Activated T-cell treated with anti-CD3 and anti-CD28 coated beads, Interleukin-2, amount 50 U/mL, for 72 hours (primary cell): ENCODE results near the gene RPS16. TPM values are rescaled to one million over a fixed set of nuclear protein-coding genes. Genes with fewer than 3 reads are reported as not detected.

Experiments used
- ATAC-seq, 2 donors: fragments of 150-1000 bp; cut with Tn5 transposase; replicated peaks in 1 of 2; 2 replicates each; pipeline ENCODE4 v1.10.0; 2021; ENCODE audit warnings: moderate library complexity in 2 of 2, mild to moderate bottlenecking in 1 of 2
- DNase-seq, 2 donors: peaks; one replicate each; pipeline ENCODE4 v3.0.0; 2021 to 2022; ENCODE audit warnings: mixed read lengths in 1 of 2
- H3K27ac Mint-ChIP-seq: one replicate; pipeline ENCODE4 v1.8.0; 2022; ENCODE audit warnings: mild to moderate bottlenecking, moderate library complexity, mixed read lengths
- H3K27me3 Mint-ChIP-seq: one replicate; pipeline ENCODE4 v1.8.0; 2022; ENCODE audit warnings: low read depth, mixed read lengths
- H3K36me3 Mint-ChIP-seq, 2 donors: one replicate each; pipeline ENCODE4 v1.8.0; 2022; ENCODE audit warnings: mixed read lengths in 2 of 2, mild to moderate bottlenecking in 1 of 2; ENCODE audit not compliant: insufficient read depth in 2 of 2
- H3K4me1 Mint-ChIP-seq: one replicate; pipeline ENCODE4 v1.8.0; 2022; ENCODE audit warnings: low read depth, mixed read lengths
- H3K4me3 Mint-ChIP-seq, 2 donors: one replicate each; pipeline ENCODE4 v1.8.0; 2022; ENCODE audit warnings: mild to moderate bottlenecking in 2 of 2, mixed read lengths in 2 of 2, moderate library complexity in 2 of 2
- H3K9me3 Mint-ChIP-seq, 2 donors: one replicate each; pipeline ENCODE4 v1.8.0; 2022; ENCODE audit warnings: mixed read lengths in 2 of 2
- total RNA-seq, 2 donors: library from RNA; stranded (reverse); gene quantifications; one replicate each; pipeline ENCODE4 v1.2.3, GENCODE V29; 2022

Gene RPS16
- total RNA-seq, 2 donors from 2014 or later = 3,177 to 3,644 TPM

DNA sequence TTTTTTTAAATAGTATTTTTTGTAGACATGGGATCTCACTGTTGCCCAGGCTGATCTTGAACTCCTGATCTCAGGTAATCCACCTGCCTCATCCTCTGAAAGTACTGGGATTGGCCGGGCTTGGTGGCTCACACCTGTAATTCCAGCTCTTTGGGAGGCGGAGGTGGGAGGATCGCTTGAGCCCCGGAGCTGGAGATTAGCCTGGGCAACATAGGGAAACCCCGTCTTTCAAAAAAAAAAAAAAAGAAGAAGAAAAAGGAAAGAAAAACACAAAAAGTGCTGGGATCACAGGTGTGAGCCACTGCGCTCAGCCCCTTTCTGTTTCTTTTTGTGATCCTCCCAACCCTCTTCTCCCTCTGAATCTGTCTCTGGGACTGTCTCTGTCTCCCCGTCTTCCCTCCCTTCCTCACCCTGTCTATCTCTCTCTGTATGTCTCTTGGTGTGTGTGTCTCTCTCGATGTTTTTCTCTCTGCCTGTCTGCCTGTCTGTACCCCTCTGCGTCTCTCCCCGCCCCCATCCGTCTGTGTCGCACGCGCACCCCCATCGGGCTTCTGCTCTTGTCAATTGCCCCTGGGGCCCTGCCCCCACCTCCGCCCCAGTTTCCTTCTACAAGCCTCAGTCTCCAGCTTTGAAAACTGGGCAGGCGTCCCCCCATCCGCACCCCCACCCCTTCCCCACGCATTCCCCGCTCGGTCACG is 29.6 kb downstream of the RPS16 start:
- peak; percentile 2 to 3 for ATAC-seq
- H3K4me3 Mint-ChIP-seq = peak overlapping the region; percentile 88 to 100
- H3K36me3 Mint-ChIP-seq = peaks cover 15 to 24% of the 10 kb centered on the region in 2 donors
- H3K27me3 Mint-ChIP-seq = no peaks in the 10 kb centered on the region
- DNase-seq = peak; percentile 86 to 90
- peak overlapping the region; percentile 87 for H3K27ac Mint-ChIP-seq
- H3K9me3 Mint-ChIP-seq = no peaks in the 10 kb centered on the region
- peaks cover 62% of the 10 kb centered on the region for H3K4me1 Mint-ChIP-seq

DNA sequence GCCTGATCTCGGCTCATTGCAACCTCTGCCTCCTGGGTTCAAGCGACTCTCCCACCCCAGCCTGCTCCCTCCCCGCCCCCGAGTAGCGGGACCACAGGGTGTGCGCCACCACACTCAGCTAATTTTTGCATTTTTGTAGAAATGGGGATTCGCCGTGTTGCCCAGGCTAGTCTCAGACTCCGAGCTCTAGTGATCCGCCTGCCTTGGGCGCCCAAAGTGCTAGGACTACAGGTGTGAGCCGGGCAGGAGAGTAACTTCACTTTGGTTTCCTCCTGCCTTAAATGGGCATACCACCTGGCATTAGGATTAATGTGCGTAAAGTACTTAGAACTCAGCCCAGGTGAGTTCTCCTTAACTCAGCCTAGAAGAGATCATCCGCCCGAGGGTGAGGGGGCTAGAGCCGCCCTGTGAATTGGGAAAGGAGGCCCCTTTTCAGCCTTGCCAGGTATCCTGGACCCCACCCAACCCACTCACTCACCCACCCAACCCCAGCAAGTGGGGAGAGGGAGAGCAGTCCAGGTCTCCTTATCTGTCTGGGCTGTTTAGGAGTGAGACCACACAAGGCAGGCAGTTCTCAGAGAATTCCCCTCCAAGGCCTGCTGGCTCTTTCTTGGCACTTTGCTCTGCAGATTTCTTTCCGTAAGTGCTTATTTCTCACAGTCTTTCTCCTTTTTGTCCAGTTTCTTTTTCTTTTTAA is 30.3 kb downstream of the RPS16 start:
- Mint-ChIP-seq H3K4me3 (peak overlapping the region; percentile 88 to 100), H3K27me3 (no peaks in the 10 kb centered on the region), H3K36me3 (peaks cover 15 to 21% of the 10 kb centered on the region in 2 donors), H3K9me3 (no peaks in the 10 kb centered on the region), H3K4me1 (peaks cover 62% of the 10 kb centered on the region), H3K27ac (no peak overlapping the region)
- DNase-seq (no peak), ATAC-seq (no peak)

DNA sequence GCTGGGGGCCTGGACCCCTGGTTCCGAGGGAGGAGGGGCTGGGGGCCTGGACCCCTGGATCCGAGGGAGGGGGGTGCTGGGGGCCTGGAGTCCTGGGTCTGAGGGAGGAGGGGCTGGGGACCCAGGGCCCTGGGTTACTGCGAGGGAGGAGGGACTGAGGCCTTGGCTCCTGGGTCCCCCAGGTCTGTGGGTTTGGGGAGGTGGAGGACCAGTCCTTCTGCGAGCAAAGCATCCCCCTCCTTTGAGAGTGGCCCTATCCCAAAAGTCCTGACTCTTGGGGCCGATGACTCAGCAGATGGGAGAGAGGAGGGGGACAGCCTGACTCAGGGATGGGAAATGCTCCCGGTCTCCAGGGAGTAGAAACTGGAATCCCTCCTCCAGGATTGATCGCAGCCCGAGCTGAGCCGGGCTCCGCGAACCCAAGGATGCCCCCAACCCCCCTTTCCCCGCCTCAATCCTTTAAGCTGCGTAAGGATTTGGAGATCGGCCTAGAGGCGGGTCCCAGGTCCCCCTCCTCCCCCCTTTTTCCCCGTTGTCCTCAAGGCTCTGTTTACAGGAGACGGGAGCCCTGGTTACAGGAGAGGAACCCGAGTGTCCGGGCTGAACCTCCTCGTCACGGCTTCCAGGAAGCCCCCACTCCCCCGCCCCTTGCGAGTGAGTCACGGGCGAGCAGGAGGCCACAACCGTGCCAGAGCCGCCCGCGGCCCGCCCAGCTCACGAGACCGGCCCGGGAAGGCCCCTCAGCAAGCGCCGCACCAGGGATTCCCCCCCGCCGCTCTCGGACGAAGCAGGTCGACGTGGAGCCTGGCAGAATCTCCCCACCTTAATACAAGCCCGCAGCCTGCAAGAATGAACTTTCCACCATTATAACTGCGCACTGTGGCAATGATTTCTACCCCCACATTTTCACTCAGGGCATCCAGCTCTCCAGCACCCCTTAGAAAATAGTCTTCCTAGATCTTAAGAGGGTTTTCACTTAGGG is 32.1 kb downstream of the RPS16 start:
- H3K9me3 Mint-ChIP-seq = no peaks in the 10 kb centered on the region
- H3K4me1 Mint-ChIP-seq = peaks cover 71% of the 10 kb centered on the region
- H3K27ac Mint-ChIP-seq = peak overlapping the region; percentile 90
- ATAC-seq (peak; percentile 23 to 27), DNase-seq (peak; percentile 98 to 99)
- H3K4me3 Mint-ChIP-seq = peak overlapping the region; percentile 43 to 100
- H3K36me3 Mint-ChIP-seq = peaks cover 12 to 16% of the 10 kb centered on the region in 2 donors
- no peaks in the 10 kb centered on the region for H3K27me3 Mint-ChIP-seq

DNA sequence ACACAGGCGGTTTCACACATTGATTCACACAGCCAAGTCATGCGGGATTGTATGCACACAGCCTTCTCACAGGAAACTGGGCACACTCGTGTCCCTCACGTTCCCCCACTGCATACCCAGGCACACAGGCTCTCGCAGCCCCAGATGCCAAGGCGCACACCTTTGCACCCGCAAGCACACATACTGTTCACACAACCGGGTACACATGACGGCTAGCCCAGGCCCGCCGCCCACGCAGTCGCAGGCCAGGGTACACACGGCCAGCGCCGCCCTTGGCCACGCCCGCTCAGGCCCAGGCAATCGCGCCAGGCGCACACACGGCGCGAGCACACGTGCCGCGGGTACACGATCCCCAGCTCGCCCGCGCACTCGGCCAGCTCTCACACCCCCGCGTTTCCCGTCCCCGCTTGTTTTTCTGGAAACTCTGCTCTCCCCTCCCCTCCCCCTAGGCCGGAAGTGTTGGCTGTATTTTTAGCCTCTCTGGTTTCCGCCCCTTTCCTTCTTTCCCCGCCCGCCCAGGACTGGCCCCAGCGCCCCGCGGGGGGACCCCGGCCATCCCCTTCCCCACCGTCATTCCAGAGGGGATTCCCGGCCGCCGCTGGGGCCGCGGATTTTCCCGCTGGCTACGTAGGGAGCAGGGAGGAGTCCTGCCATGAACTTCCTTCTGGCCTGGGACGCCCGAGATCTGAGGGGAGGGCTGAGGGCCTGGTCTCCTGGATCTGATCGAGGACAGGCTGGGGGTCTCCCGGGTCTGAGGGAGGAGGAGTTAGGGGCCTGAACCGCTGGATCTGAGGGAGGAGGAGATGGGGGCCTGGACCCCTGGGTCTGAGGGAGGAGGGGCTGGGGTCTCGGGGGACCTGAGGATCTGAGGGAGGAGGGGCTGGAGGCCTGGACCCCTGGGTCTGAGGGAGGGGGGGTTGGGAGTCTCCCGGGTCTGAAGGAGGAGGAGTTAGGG is 33.1 kb downstream of the RPS16 start:
- Mint-ChIP-seq H3K9me3 (no peaks in the 10 kb centered on the region), H3K36me3 (peaks cover 2 to 7% of the 10 kb centered on the region in 2 donors), H3K4me1 (peaks cover 79% of the 10 kb centered on the region), H3K27me3 (no peaks in the 10 kb centered on the region), H3K27ac (peak overlapping the region; percentile 90), H3K4me3 (peak overlapping the region; percentile 43 to 100)
- DNase-seq (peak; percentile 89), ATAC-seq (peak; percentile 5 to 12)

DNA sequence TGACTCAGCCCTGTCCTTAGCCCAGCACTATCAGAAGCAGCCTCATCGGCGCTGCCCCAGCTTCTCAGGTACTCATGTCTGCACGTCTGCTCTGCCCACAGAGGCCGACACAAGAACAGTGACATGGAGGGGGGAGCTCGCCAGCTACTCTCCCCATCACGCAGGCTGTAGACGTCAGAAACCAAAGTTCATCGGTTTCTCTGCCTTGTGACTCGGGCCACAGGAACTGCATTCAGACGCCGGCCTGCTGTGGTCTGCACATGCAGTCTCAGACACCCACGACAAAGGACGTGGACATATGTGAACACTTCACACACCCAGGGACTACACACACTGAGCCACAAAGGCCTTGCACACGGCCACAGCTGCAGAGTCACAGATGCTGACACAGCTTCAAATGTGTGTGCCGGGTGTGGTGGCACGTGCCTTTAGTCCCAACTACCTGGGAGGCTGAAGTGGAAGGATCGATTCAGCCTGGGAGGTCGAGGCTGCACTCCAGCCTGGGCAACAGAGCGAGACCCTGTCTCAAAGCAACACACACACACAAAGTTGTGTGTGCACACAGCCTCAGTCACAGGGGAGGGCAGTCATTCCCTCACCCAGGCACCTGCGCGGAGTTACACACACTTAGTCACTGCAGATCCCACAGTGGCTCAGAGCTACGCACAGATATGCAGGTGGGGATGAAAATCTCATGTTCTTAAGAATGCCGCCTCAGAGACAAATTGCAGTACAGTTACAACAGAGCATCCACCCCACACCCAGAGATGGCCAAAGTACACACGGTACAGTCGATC is 34.0 kb downstream of the RPS16 start:
- no peaks in the 10 kb centered on the region for H3K9me3 Mint-ChIP-seq
- peak overlapping the region; percentile 43 to 100 for H3K4me3 Mint-ChIP-seq
- H3K4me1 Mint-ChIP-seq = peaks cover 88% of the 10 kb centered on the region
- peak overlapping the region; percentile 90 for H3K27ac Mint-ChIP-seq
- peaks cover 2% of the 10 kb centered on the region in 2 donors for H3K36me3 Mint-ChIP-seq
- no peaks in the 10 kb centered on the region for H3K27me3 Mint-ChIP-seq
- peak; percentile 69 to 72 for ATAC-seq
- DNase-seq = peak; percentile 86 to 94

DNA sequence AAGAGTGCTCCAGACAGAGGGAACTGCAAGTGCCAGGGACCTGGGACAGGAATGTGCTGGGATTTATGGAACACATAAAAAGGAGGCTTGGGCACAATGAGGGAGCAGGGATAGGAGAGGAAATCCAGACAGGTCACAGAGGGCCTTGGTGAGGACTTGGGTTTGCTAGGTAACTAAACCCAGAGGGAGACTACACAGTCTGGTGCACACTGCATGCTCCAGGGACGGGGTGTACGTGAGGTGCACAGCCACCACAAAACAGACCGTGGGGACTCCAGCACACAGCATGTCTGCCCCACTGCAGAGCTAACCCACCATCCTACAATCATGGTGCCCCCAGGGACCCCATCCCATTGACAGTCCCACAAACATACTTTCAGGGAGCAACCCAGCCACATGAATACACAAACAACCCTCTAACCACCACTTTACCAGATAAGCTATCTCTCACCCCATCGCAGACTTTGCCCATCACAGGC is 34.6 kb downstream of the RPS16 start:
- Mint-ChIP-seq H3K36me3 (peaks cover under 1% of the 10 kb centered on the region in 2 donors), H3K27me3 (no peaks in the 10 kb centered on the region), H3K4me3 (peak overlapping the region; percentile 43 to 100), H3K4me1 (peaks cover 85% of the 10 kb centered on the region), H3K27ac (peak overlapping the region; percentile 90), H3K9me3 (no peaks in the 10 kb centered on the region)
- DNase-seq = no peak
- peak in 1 of 2 donors; percentile 16 for ATAC-seq

DNA sequence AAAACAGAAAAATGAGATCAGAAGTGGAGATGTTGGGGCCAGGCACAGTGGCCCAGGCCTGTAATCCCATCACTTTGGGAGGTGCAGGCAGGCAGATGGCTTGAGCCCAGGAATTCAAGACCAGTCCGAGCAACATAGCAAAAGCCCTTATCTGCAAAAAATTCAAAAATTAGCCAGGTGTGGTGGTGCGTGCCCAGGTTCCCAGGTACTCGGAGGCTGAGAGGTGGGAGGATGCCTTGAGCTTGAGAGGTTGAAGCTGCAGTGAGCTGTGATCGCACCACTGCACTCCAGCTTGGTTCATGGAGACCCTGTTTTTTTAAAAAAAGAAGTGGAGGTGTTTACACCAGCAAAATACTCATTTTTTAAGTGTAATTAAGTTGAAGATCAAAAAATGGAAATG is 35.7 kb downstream of the RPS16 start:
- H3K9me3 Mint-ChIP-seq = no peaks in the 10 kb centered on the region
- DNase-seq = no peak
- no peaks in the 10 kb centered on the region for H3K27me3 Mint-ChIP-seq
- no peak for ATAC-seq
- peaks cover 82% of the 10 kb centered on the region for H3K4me1 Mint-ChIP-seq
- peak overlapping the region; percentile 30 for H3K27ac Mint-ChIP-seq
- H3K4me3 Mint-ChIP-seq = peak overlapping the region; percentile 40
- H3K36me3 Mint-ChIP-seq = peaks cover 0 to 5% of the 10 kb centered on the region in 2 donors

DNA sequence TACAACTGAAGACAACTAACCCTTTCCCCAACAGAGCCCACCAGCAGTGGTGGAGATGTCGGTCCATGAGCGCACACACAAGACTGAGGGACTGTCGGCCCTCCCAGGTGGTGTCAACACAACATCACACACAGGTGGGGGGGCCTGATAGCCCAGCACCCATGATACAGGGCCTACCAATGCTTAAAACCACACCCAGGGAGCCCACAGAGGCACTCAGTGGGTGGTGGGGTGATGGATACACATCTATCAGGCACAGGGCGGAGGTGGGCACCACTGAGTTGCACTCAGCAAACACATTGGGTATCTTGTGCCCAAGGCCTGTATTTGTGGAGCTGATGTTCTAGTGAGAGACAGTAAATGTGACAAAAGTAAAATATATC is 36.1 kb downstream of the RPS16 start:
- Mint-ChIP-seq H3K4me1 (peaks cover 78% of the 10 kb centered on the region), H3K27ac (peak overlapping the region; percentile 21), H3K4me3 (peak overlapping the region; percentile 40), H3K36me3 (peaks cover 0 to 5% of the 10 kb centered on the region in 2 donors), H3K9me3 (no peaks in the 10 kb centered on the region), H3K27me3 (no peaks in the 10 kb centered on the region)
- ATAC-seq (no peak), DNase-seq (no peak)

DNA sequence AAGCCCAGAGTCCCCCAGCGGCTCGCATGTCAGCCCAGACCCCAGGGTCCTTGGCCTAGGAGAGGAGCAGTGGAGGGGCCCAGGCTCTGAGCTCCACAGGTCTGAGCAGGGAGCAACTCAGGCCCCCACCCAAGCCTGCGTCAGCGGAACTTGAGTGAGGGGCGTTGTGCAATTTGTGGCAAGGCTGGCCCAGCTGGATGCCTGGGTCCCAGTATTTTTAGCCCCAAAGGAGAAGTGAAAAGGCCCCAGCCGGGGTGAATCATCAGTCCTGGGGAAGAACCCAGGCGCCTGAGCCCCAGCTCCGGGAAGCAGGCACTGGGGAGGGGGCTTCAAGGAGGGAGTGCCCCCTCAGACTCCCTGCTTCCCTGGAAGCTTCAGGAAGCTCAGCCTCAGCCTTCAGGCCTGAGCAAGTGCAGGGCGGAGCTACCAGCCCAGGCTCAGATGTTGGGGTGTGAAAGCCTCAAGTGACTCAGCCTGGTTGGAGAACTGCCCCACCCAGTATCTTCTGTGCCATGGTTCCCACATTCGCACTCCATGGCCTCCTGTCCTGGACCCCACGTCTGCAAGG is 37.4 kb downstream of the RPS16 start:
- peak in 1 of 2 donors; percentile 10 for ATAC-seq

DNA sequence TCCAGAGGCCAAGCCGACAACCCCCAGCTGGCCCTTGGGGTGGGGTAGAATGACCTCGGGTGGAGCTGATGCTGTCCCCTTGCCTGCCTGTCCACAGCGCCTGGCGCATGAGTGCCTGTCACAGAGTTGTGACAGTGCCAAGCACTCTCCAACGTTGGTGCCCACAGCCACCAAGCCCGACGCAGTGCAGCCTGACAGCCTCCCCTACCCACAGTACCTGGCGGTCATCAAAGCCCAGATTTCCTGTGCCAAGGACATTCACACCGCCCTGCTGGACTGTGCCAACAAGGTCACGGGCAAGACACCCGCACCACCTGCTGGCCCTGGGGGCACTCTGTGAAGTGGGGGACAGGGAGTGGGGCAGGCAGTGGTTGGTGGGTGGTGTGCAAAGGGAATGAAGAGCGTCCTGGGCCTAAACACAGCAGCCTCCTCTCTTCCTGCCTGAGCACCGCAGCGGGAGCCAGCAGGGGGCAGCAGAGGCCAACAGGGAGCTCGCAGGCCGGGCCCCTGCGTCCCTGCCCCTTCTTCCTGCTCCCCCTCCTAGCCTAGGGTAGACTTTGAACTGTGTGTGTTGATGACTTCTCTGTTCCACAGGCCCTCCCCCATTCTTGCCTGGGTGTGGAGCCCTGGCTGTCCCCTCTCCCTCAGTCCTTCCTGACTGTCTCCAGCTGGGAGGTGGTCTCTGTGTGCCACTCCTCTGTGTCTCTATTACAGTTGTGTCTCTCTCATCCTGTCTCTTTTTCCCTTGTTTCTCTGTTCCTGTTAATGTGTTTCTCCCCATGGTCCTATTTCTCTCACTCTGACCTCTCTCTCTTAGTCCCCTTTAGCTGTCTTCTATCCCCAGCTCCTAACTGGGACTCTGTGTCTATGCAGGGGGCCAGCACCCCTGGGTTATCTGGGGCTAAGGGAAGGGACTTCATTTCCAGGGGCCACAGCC is 38.1 kb downstream of the RPS16 start:
- Mint-ChIP-seq H3K9me3 (no peaks in the 10 kb centered on the region), H3K27ac (peak overlapping the region; percentile 53), H3K4me1 (peaks cover 79% of the 10 kb centered on the region), H3K36me3 (peaks cover 0 to 11% of the 10 kb centered on the region in 2 donors), H3K4me3 (peak overlapping the region; percentile 43 to 45), H3K27me3 (no peaks in the 10 kb centered on the region)
- ATAC-seq (peak; percentile 42 to 48), DNase-seq (peak; percentile 93 to 97)

More for the DNA sequence above, 37.4 kb downstream of the RPS16 start:
- Mint-ChIP-seq H3K9me3 (no peaks in the 10 kb centered on the region), H3K27me3 (no peaks in the 10 kb centered on the region), H3K4me1 (peaks cover 77% of the 10 kb centered on the region), H3K27ac (peak overlapping the region; percentile 53), H3K4me3 (peak overlapping the region; percentile 43 to 45), H3K36me3 (peaks cover 0 to 9% of the 10 kb centered on the region in 2 donors)
- peak; percentile 68 to 73 for DNase-seq
